Inferior parietal cortex (tissue), 1 donor: ENCODE results near the gene SERINC1.
"Not testable (repeated sequence)": the region's sequence is repeated elsewhere in the genome, so short reads cannot be mapped to it uniquely, and the experiment has no call there.

Experiments used
- DNase-seq: peaks from one replicate; pipeline ENCODE4 v3.0.0-alpha.2; 2016; ENCODE audit errors: extremely low spot score

SERINC1 gene

DNA sequence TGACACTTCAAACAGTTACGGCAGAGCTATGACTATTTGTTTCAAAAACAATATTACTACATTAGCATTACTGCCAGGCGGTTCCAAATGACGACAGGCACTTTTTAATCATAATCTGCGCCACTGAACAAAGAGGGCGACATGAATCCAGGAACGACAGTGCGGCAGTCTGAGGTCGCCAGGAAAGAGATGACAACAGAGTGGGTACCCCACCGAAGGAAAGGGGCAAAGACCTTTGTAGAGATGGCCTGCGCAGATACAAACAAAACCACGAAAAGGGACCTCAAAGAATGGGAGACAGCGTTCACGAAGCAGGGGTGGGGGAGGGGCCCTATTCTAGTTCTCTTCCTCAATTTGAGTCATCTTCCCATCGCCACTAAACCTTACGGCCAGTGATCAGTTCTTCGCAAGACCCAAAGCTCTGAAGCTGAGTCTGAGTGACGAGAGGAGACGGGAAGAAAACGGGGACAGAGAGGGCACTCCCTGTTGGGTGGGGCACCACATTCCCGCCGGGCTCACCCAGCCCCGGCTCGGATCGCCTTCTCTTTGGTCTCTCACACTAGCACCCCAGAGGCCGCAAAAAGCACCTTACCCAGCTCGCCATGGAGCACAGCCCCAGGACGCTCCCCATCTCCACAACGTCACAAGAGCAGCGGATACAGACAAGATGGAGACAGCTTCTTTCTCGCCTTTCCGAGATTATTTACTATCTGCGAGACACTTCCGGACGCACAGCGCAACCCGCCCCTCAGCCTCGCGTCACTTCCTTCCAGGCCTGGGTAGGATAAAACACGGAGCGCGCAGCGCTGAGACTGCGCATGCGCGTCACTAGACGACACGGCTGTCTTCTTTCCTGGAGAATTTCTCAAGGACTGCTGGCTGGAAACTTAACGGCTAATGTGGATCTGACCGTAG, at the start of gene SERINC1:
Gene SERINC1, minus strand, starts transcription at position 701 of the 915 bp plus-strand sequence. Its CDS starts 70 bp downstream, at position 631.
- peak; percentile 97 for DNase-seq

DNA sequence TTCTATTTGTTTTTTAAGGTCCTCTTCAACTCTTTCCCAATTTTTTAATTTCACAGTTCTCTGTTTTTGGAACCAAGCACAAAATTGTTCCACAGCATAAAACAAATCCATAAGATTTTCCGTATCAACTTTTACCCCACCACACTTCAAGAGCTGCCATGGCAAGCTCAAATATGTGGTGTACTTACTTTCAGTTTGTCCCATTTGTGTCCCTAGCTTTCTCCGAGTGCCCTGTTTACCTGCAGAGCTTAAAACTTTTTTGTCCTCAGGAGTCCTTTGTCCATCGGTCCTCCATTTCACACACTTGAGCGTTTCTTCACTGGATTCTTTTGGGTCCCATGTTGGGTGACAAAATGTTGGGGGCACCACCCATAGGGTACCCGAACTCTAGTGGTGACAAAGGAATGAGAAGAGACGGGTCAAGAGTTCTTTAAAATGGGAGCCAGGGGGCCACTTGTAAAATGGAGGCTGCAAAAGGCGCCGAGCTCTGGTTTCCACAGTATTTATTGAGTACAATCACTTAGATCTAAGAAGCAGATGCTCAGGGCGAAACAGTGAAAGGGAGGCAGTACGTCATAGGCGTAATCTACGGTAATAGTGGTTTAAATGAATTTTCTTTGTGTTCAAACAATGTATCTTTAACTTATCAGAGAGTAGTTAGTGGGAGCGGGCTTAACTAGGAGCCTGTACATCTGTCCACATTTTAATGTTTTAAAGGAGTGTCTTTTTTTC, 39.8 kb upstream of the SERINC1 start:
- DNase-seq: no peak

- not testable (repeated sequence) for DNase-seq
These were observed 33.6 kb upstream of the SERINC1 start for GRCh38 chr6:122505170-122505569.

DNA sequence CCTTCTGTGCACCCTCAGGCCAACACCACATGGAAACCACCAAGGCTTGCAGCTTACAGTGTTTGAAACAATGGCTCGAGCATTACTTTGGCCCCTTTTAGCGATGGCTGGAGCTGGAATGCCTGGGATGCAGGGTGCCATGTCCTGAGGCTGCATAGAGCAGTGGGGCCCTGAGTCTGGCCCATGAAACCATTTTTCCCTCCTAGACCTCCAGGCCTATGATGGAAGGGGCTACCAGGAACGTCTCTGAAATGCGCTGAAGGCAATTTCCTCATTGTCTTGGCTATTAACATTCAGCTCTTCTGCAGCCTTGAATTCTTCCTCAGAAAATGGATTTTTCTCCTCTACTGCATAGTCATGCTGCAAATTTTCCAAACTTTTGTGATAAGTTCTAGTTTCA, 29.9 kb upstream of the SERINC1 start:
- DNase-seq: no peak

DNA sequence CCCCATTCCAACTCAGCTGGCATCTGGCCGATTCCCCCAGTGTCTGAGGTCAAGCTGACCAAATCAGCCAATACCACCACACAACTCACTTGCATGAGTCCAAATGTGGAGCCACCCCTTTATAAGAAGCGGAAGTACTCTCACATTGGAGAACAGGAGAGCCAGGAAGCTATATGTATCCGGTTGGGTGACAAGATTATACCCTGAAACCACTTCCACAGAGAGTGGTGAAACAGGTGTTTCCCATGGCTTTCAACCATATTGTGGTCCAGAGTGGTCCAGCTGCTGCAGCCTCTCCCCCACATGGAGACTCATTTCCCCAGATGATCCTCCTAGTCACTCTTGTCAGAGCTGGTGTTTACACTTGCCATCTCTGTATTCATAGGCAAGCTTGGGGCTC, 24.0 kb upstream of the SERINC1 start:
- no peak for DNase-seq

GRCh38 chr6:122494665-122495272, 23.2 kb upstream of the SERINC1 start:
- DNase-seq: no peak

GRCh38 chr6:122491919-122492555, 20.4 kb upstream of the SERINC1 start:
- peak; percentile 85 for DNase-seq

DNA sequence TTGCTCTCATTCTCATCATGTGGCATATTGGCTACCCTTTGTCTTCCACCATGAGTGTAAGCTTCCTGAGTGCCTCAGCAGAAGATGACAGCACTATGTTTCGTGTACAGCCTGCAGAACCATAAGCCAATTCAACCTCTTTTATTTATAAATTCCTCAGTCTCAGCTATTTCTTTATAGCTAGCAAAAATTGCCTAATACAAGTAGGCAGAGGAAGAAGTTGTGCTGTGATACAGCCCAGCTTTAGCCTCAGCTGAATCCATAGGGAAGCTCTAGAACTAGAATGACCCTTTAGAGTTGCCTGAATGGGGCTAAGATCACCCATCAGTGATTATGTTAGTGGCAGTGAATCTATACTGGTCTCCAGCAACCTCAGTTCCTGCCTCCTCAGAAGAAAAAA, 19.0 kb upstream of the SERINC1 start:
- no peak for DNase-seq

DNA sequence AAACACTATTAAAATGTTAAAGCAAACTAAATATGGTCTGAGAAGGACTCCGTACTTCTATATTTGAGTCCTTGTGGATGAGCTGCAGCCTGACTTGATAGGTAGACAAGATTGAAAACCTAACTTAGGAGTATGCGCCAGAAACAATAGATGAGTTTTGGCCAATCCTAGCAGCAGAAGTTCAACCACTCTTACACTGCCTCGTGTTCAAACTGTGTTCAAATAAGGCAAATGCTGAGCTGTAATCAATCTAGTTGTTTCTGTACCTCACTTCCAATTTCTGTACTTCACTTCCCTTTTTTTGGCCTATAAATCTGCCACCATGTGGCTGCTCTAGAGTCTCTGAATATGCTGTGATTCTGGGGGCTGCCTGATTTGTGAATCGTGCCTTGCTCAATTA, 13.2 kb upstream of the SERINC1 start:
- DNase-seq: no peak

DNA sequence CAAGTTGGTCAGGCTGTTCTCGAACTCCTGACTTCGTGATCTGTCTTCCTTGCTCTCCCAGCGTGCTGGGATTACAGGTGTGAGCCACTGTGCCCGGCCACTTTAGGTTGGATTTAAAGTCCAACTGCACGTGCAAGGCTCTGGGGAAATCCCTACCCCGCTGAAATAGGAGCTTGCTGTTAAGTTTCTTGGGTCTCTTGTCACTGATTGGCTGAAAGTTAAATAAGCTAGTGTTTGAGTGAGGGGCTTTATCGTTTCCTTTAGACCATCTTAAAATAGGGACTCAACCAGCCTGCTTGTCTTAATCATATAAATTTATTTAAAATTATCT, 11.1 kb upstream of the SERINC1 start:
- DNase-seq: no peak

GRCh38 chr6:122476131-122476530, 4.5 kb upstream of the SERINC1 start:
- peak; percentile 39 for DNase-seq

- DNase-seq: no peak
These were observed 374 bp upstream of the SERINC1 start for GRCh38 chr6:122472022-122472340.

DNA sequence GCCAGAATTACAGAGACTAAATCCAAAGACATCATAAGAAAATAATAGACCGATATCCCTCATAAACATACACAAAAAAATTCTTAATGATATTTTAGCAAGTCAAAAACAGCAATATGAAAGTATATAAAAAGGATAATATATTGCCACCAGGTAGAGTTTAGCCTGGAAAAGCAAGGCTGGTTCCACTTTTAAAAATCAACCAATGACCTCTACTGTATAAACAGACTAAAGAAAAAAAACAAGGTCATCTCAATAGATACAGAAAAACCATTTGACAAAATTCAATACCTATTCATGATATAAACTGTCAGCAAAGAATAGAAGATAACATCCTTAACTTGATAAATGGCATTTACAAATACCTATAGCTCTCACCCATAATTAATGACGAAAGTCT, 9.7 kb downstream of the SERINC1 start:
- DNase-seq: no peak

GRCh38 chr6:122459865-122460416, 11.7 kb downstream of the SERINC1 start:
- not testable (repeated sequence) for DNase-seq

GRCh38 chr6:122459240-122459639, 12.4 kb downstream of the SERINC1 start:
- DNase-seq: no peak

GRCh38 chr6:122458087-122458486, 13.5 kb downstream of the SERINC1 start:
- DNase-seq: no peak

DNA sequence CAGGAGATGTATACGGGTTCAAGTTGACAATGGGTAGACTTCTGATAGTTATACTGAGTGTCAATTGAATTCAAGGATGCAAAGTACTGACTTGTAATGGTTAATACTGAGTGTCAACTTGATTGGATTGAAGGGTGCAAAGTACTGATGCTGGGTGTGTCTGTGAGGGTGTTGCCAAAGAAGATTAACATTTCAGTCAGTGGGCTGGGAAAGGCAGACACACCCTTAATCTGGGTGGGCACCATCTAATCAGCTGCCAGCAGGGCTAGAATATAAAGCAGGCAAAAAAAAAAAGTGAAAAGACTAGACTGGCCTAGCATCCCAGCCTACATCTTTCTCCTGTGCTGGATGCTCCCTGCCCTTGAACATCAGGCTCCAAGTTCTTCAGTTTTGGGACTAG, 16.5 kb downstream of the SERINC1 start:
- not testable (repeated sequence) for DNase-seq

- DNase-seq: no peak
These were observed 16.9 kb downstream of the SERINC1 start for GRCh38 chr6:122454673-122455072.

GRCh38 chr6:122452509-122452908, 19.1 kb downstream of the SERINC1 start:
- DNase-seq: no peak

- DNase-seq: no peak
These were observed 22.5 kb downstream of the SERINC1 start for GRCh38 chr6:122449069-122449468.

GRCh38 chr6:122445274-122445673, 26.3 kb downstream of the SERINC1 start:
- no peak for DNase-seq

- no peak for DNase-seq
These were observed 32.6 kb downstream of the SERINC1 start for GRCh38 chr6:122438975-122439374.
